Activated CD8-positive, alpha-beta T cell treated with anti-CD3 and anti-CD28 coated beads, Interleukin-2, amount 10 ng/mL, durations not matched to agents 7 days and 5 days (primary cell): ENCODE results near the gene ZNF764. TPM values are rescaled to one million over a fixed set of nuclear protein-coding genes. Genes with fewer than 3 reads are reported as not detected.

Source experiments
- ATAC-seq: fragments of 150-1000 bp; cut with Tn5 transposase; one replicate; pipeline ENCODE4 v1.10.0; 2021; ENCODE audit warnings: moderate library complexity
- CTCF ChIA-PET: fragments of 350-600 bp; sonication (Branson Sonifier 250); formaldehyde crosslinking; loops from one replicate; lab custom pipeline; 2021; ENCODE audit warnings: antibody characterized with exemption; lab: Charles Lee
- POLR2A ChIA-PET: fragments of 350-600 bp; sonication (Branson Sonifier 250); formaldehyde crosslinking; loops from one replicate; lab custom pipeline; 2021; ENCODE audit warnings: antibody characterized with exemption; lab: Charles Lee
- DNase-seq: peaks from one replicate; pipeline ENCODE4 v3.0.0-alpha.2; 2020
- H3K27ac Mint-ChIP-seq: one replicate; pipeline ENCODE4 v1.8.0; 2021; ENCODE audit warnings: mild to moderate bottlenecking, mixed read lengths
- H3K27me3 Mint-ChIP-seq: one replicate; pipeline ENCODE4 v1.8.0; 2021; ENCODE audit warnings: low read depth, mixed read lengths
- H3K36me3 Mint-ChIP-seq: one replicate; pipeline ENCODE4 v1.8.0; 2021; ENCODE audit warnings: low read depth, mixed read lengths
- H3K4me1 Mint-ChIP-seq: one replicate; pipeline ENCODE4 v1.8.0; 2021; ENCODE audit warnings: low read depth, mixed read lengths
- H3K4me3 Mint-ChIP-seq: one replicate; pipeline ENCODE4 v1.8.0; 2021; ENCODE audit warnings: mild to moderate bottlenecking, mixed read lengths
- H3K9me3 Mint-ChIP-seq: one replicate; pipeline ENCODE4 v1.8.0; 2022; ENCODE audit warnings: mixed read lengths; ENCODE audit not compliant: insufficient read depth
- total RNA-seq, 2 experiments: library from RNA; stranded (reverse); gene quantifications; one replicate each; pipeline ENCODE4 v1.2.3, GENCODE V29; 2021

The ZNF764 gene
- total RNA-seq, 2 experiments from 2014 or later = 15.2 to 15.4 TPM

DNA sequence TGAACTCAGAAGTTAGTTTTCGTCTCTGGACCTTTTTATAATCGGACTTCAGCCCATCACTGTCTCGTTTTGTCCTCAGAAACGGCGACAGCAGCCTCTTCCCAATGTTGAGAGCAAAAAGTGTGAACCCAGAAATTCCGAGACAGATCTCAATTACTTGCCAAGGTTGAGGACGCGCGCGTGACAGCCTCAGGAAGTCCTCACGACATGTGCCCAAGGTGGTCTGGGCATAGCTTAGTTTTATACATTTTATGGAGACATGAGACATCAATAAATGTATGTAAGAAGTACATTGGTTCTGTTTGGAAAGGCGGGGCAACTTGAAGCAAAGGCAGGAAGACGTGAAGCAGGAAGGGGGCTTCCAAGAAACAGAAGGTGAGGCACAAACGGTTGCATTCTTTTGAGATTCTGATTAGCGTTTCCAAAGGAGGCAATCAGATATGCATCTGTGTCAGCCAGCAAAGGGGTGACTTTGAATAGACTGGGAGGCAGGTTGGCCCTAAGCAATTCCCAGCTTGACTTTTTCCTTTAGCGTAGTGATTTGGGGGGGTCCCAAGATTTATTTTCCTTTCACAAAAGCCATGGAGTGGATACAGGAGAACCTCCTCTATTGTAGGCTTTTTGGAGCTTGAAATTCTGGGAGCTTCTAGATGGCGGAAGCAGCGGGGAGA, 22.9 kb downstream of the ZNF764 start:
- Mint-ChIP-seq H3K4me3 (peak overlapping the region; percentile 85), H3K9me3 (no peaks in the 10 kb centered on the region), H3K27ac (peak overlapping the region; percentile 95), H3K4me1 (peaks cover 38% of the 10 kb centered on the region), H3K36me3 (peaks cover 30% of the 10 kb centered on the region), H3K27me3 (no peaks in the 10 kb centered on the region)
- ATAC-seq (peak; percentile 30), DNase-seq (no peak)
- POLR2A ChIA-PET = interaction anchor here (0.7 to 4.3 kb wide), 37 partner anchors 8 to 162 kb away, joined by 3 to 80 read pairs (median 5); partner anchors contain the start of genes DCTPP1, ITGAL, PRR14 and ZNF688
- CTCF ChIA-PET = interaction anchor here (0.7 to 4.5 kb wide), 42 partner anchors 8 to 406 kb away, joined by 3 to 76 read pairs (median 5); partner anchors contain the start of genes DCTPP1, PRR14, SEPTIN1 and ZNF688

DNA sequence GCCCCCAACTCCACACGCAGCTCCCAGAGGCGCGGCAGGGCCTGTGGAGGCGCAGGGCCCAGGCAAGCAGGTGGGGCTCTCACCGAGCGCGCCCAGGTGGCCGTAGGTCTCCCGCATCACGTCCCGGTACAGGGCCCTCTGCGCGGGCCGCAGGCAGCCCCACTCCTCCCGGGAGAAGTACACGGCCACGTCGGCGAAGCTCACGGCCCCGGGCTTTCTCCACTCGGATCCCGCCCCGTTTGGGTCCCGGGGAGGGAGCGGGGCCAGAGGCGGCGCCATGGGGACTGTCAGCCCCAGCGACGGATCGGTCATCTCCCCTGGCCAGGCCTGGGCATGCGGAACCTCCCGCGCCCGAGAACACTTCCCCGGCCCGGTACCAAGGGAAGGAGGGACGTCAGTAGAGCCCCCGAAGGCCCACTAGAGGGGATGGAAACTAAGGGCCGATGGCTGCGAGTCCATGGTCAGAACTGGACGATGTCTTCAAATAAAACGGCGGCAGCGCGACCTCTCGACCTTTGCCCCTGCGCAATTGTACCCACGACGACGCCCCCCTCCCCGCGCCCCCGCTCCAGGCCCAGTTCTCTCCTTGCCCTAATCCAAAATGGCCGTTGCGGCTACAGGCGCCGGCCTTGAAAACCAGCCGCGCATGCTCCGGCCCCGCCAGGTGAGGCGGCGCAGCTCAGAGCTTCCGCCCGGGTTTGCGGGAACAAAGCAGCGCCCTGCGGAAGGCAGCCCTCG, 23.6 kb downstream of the ZNF764 start, which contains the start of gene ZNF747:
TSS of gene ZNF747 (minus strand) at position 491 of the 738 bp plus-strand sequence. CDS start at position 312, 179 bp downstream.
- Mint-ChIP-seq H3K36me3 (peaks cover 30% of the 10 kb centered on the region), H3K27ac (peak within 1 kb of the TSS; percentile 95), H3K27me3 (no peaks in the 10 kb centered on the region), H3K4me3 (peak within 1 kb of the TSS; percentile 85), H3K9me3 (no peaks in the 10 kb centered on the region), H3K4me1 (peaks cover 42% of the 10 kb centered on the region)
- DNase-seq = peak; percentile 94
- ChIA-PET POLR2A (interaction anchor here (0.6 to 4.3 kb wide), 31 partner anchors 7 to 162 kb away, joined by 3 to 80 read pairs (median 5); partner anchors contain the start of genes DCTPP1, ITGAL, PRR14 and ZNF688), CTCF (interaction anchor here (0.7 to 4.5 kb wide), 28 partner anchors 7 to 159 kb away, joined by 3 to 76 read pairs (median 6); partner anchors contain the start of genes DCTPP1, PRR14, ZNF688 and ZNF689)
- peak; percentile 83 for ATAC-seq

DNA sequence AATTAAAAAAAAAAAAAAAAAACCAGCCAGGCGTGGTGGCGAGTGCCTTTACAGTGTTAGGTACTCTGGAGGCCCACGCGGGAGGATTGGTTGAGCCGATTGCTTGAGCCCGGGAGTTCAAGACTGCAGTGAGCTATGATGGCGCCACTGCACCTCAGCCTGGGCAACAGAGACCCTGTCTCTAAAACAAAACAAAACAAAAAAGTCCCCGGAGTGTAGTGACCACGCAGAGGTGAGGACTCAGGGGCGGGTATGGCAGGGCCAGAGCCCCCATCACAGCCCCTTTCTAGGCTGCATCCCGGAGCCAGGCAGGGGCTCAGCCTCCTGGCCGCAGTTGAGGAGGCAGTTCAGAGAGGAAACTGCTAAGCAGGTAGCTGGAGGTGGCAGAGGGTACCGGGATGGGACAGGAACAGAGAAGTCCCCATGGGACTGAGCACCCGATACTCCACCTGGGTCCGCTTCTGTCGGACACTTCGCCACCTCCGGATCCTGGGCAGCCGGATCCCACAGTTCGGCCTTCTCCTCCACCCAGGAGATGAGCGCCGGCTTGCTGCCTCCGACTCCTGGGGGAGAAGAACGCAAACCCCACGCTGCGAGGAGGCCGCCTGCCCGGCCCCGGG, 24.3 kb downstream of the ZNF764 start:
- peak; percentile 9 for ATAC-seq
- Mint-ChIP-seq H3K27me3 (no peaks in the 10 kb centered on the region), H3K4me3 (peak overlapping the region; percentile 85), H3K36me3 (peaks cover 30% of the 10 kb centered on the region), H3K9me3 (no peaks in the 10 kb centered on the region), H3K4me1 (peaks cover 43% of the 10 kb centered on the region), H3K27ac (peak overlapping the region; percentile 95)
- ChIA-PET POLR2A (interaction anchor here (0.6 to 4.3 kb wide), 14 partner anchors 10 to 125 kb away, joined by 3 to 80 read pairs (median 6); partner anchors contain the start of genes DCTPP1, PRR14, ZNF688 and ZNF689), CTCF (interaction anchor here (0.6 to 4.5 kb wide), 12 partner anchors 17 to 132 kb away, joined by 3 to 76 read pairs (median 6); partner anchors contain the start of genes DCTPP1, ZNF689 and ZNF764)
- peak; percentile 42 for DNase-seq

DNA sequence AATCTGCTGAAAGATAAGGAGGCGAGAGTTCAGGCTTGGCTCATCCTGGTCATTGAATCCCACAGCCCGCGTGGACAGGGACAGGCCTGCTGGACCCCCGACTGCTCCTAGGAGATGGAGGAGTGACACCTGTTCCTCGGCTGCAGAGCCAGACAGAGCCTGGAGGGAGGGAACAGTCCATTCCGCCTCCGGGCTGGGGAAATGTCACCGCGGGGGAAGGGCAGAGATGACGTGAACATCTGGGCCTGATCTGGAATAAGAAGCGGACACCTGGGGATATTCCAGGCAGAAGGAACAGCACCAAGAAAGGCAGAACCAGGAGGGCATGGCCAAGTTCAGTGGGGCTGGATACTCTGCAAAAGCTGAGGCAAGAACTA, 25.0 kb downstream of the ZNF764 start:
- DNase-seq = no peak
- H3K4me1 Mint-ChIP-seq = peaks cover 45% of the 10 kb centered on the region
- H3K4me3 Mint-ChIP-seq = peak overlapping the region; percentile 68
- no peak for ATAC-seq
- peak overlapping the region; percentile 61 for H3K27ac Mint-ChIP-seq
- no peaks in the 10 kb centered on the region for H3K27me3 Mint-ChIP-seq
- peaks cover 30% of the 10 kb centered on the region for H3K36me3 Mint-ChIP-seq
- no peaks in the 10 kb centered on the region for H3K9me3 Mint-ChIP-seq
- POLR2A ChIA-PET = interaction anchor here (1.3 to 4.3 kb wide), 3 partner anchors 25 to 118 kb away, joined by 5 to 80 read pairs (median 19); partner anchors contain the start of genes PRR14, ZNF764 and ZNF785
- CTCF ChIA-PET = interaction anchor here (0.6 to 4.2 kb wide), 4 partner anchors 24 to 121 kb away, joined by 3 to 76 read pairs (median 43); partner anchors contain the start of genes DCTPP1 and ZNF764

DNA sequence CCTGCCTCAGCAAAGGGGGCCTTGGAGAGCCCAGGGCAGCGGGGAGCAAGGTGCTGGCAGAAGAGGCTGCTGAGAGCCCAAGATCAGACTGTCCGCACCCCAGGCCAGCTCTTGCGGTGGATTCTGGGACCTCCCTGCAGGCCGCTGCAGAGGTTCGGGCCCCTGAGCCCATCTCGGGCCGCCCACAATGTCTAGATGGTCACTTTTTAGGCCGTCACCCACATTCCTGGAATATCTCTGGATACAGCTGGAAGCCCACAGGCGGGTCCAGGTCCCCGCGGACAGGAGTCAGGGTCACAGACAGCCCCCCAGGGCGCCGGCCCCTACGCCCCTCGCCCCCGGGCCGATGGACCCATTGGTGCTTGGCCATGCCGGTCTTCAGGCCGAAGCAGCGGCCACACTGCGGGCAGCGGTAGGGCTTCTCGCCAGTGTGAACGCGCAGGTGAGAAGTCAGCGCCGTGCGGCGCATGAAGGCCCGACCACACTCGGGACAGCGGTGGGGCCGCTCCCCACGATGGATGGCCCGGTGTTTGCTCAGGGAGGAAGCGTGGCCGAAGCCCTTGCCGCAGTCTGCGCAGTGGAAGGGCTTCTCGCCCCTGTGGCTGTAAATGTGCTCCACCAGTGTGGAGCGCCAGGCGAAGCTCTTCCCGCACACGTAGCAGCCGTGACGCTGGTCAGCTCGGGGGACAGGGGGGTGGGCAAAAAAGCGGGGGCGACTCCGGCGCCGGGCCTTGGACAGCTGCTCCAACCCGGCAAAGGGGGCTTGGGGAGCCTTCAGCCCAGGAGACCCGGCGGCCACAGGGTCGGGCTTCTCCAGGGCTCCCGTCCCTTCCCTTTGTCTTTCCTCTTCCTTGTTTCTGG, 25.7 kb downstream of the ZNF764 start:
- peaks cover 46% of the 10 kb centered on the region for H3K4me1 Mint-ChIP-seq
- H3K27me3 Mint-ChIP-seq = no peaks in the 10 kb centered on the region
- no peak for ATAC-seq
- DNase-seq = no peak
- H3K9me3 Mint-ChIP-seq = no peaks in the 10 kb centered on the region
- H3K27ac Mint-ChIP-seq = no peak overlapping the region
- peaks cover 27% of the 10 kb centered on the region for H3K36me3 Mint-ChIP-seq
- no peak overlapping the region for H3K4me3 Mint-ChIP-seq
- ChIA-PET CTCF (no interaction called here), POLR2A (interaction anchor here (4.3 kb wide), 1 partner anchor 25 kb away, joined by 80 read pairs; the partner anchor contains the start of gene ZNF764)

DNA sequence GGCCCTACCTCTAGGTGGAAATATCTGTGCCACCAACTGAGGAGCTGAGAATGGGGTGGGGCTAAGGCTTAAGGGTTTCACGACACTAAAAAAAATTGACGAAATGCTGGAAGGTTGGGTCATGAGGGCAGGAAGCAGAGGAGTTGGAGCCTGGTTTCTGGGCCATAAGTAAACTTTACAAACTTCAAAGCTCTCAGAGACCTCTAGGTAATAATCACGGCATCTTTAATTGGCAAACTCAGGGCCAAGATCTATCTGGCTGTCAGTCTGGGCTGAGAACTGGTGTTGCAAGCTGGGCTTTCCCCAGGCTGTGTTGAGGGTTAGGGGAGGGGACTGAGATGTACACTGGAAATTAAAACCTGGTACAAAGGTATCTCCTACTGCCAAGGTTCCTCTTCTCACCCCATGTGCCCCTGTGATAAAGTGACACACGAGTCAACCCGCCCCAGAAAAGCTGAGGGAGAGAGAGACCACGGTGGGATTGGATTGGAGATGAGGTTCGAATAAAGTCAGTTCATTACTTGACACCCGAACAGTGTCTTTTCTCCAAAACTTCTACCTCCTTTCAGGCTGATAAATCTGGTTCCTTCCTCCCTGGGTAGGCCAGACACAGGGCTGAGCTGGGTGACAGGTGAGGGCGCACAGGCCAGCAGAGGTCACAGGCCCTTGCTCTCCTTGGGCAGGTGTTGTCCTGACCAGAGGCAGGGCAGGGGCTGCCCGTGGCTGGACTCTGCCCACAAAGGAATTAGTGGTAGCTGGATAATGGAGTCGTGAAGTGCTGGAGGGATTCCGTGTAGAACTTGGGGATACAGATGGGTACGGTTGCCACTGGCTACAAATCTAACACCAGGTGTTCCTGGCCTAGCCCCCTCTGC, 27.8 kb downstream of the ZNF764 start:
- Mint-ChIP-seq H3K9me3 (no peaks in the 10 kb centered on the region), H3K4me3 (no peak overlapping the region), H3K4me1 (peaks cover 37% of the 10 kb centered on the region), H3K36me3 (peaks cover 16% of the 10 kb centered on the region), H3K27me3 (no peaks in the 10 kb centered on the region), H3K27ac (peak overlapping the region; percentile 8)
- ChIA-PET POLR2A (interaction anchor here (0.6 to 0.9 kb wide), 2 partner anchors 42 to 56 kb away, joined by 3 read pairs; partner anchors contain the start of gene ZNF688), CTCF (interaction anchor here (0.6 to 2.6 kb wide), 3 partner anchors 68 to 100 kb away, joined by 3 to 11 read pairs (median 3); partner anchors contain the start of gene DCTPP1)
- DNase-seq (no peak), ATAC-seq (no peak)

DNA sequence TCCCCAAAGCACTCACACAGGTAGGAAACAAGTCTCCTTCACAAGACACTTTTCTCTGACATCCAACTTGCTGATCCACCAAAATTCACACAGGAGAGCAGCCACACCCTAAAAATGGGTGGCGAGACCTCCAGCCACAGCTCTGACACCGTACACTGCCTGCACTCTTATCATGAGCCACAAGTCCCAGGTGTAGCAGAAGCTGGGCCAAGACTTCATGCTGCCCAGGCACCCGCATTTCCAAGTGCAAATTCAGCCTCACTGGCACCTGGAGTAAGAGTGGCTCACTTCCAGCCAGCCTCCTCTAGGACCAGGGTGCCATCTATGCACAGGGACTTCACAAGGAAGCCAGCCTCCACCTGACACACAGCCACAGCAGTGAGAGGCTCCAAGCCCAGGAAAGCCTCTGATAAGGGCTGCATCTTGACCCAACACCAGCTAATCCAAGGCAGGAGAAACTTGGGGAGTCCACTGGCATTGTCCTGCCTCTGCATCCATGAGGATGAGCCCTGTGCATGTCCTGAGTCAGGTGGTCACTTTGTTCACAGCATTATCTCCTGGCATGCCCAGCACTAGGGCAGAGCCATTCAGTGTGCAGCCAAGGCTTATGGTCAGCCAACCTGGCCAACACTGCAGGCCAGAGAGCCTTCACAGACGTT, 29.2 kb downstream of the ZNF764 start:
- H3K9me3 Mint-ChIP-seq = no peaks in the 10 kb centered on the region
- no peak overlapping the region for H3K27ac Mint-ChIP-seq
- peaks cover 19% of the 10 kb centered on the region for H3K36me3 Mint-ChIP-seq
- CTCF ChIA-PET = interaction anchor here (1.1 to 2.6 kb wide), 3 partner anchors 29 to 99 kb away, joined by 5 to 11 read pairs (median 6); partner anchors contain the start of genes DCTPP1 and ZNF764
- H3K4me1 Mint-ChIP-seq = peaks cover 37% of the 10 kb centered on the region
- peak overlapping the region; percentile 25 for H3K4me3 Mint-ChIP-seq
- POLR2A ChIA-PET = interaction anchor here (0.9 to 1.2 kb wide), 3 partner anchors 14 to 44 kb away, joined by 3 read pairs; no protein-coding TSS in a partner anchor
- DNase-seq = no peak
- no peaks in the 10 kb centered on the region for H3K27me3 Mint-ChIP-seq
- ATAC-seq = no peak

DNA sequence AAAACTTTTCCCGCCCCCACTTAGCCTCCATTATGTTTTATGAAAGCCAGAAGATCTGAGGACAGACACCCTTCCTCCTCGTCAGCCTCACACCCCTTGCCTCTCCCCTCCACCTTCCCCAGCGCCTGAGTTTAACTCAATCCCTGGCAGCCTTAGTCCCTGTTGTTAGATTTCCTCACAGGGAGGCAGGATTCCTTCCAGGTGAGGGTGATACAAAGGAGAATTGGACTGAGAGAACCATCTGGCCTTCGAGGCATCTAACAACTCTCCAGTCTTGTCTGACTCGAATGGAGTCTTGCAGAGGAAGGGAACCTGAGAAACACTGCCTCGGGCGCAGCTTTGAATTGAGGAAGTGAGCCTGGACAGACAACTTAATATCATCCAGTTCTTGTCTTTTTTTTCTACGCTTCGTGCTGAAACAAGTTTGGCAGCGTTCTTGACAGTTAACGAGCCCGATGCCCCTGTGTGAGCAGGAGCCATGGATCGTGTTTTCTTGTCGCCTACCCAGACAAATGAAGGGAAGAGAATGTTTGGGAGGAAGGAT, 30.5 kb downstream of the ZNF764 start:
- ChIA-PET POLR2A (interaction anchor here (0.6 to 1.3 kb wide), 5 partner anchors 8 to 98 kb away, joined by 3 to 6 read pairs (median 3); partner anchors contain the start of genes DCTPP1, ZNF747 and ZNF785), CTCF (interaction anchor here (0.8 to 2.6 kb wide), 9 partner anchors 8 to 98 kb away, joined by 3 to 11 read pairs (median 5); partner anchors contain the start of genes DCTPP1 and ZNF764)
- Mint-ChIP-seq H3K27ac (peak overlapping the region; percentile 75), H3K36me3 (peaks cover 17% of the 10 kb centered on the region), H3K9me3 (no peaks in the 10 kb centered on the region), H3K27me3 (no peaks in the 10 kb centered on the region), H3K4me1 (peaks cover 32% of the 10 kb centered on the region), H3K4me3 (peak overlapping the region; percentile 73)
- no peak for DNase-seq
- peak; percentile 2 for ATAC-seq
